Activated CD4-positive, alpha-beta T cell treated with anti-CD3 and anti-CD28 coated beads for 24 hours (primary cell): ENCODE measurements around the gene ERAP2.
"Not testable (repeated sequence)": the region's sequence is repeated elsewhere in the genome, so short reads cannot be mapped to it uniquely, and the experiment has no call there.

Experiments
- DNase-seq, 2 donors: peaks; one replicate each; pipeline ENCODE4 v3.0.0-alpha.2; 2020; ENCODE audit warnings: low read depth in 2 of 2

Gene ERAP2

DNA sequence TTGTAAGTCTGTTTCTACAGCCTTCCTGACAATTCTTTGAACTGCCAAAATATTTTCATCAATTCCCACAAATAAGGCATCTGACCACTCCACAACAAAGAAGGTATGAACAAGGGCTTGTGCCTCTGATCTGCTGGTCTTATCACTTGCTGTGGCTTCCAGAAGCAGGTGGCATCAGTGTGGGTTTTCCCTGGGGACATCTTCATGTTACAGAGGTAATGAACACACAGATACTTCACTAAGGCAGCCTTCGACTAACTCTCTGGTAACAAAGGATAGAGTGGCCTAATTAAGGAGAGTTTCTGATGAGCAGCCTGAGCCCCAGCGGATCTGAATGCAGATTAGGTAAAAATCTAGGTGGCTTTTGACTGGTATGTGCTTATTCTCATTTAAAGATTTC, 15.2 kb upstream of the ERAP2 start:
- no peak for DNase-seq

- no peak for DNase-seq
Measured at GRCh38 chr5:96863114-96863513, 13.2 kb upstream of the ERAP2 start.

DNA sequence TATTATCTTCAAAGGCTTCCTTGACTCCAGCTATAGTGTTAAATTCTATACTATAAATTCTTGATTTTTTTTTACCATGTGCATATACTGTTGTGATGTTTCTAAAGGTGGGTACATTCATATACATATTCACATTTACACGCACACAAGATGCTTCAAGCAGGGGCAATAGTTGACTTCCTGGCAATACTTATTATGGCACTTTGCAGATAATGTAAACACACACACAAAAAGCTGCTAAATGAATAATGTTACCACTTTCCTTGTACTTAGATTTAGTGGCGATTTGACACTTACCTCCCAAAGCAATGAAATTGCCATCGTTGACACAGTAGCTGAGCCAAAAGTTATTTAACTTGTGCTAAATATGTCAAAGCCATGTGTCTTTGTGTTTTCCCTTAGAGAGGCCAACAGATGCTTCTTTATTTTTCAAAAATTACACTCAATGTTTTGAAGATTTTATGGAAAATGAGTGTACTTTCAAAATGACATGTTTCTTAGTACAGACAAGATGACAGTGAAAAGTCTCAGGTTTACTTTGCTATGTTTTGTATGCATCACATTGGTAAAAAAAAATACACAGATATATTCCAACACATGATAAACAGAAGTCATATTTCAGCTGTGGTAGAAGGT, 12.2 kb upstream of the ERAP2 start:
- no peak for DNase-seq

- no peak for DNase-seq
Measured at GRCh38 chr5:96864922-96865530, 11.3 kb upstream of the ERAP2 start.

GRCh38 chr5:96868603-96869371, 7.5 kb upstream of the ERAP2 start:
- no peak for DNase-seq

DNA sequence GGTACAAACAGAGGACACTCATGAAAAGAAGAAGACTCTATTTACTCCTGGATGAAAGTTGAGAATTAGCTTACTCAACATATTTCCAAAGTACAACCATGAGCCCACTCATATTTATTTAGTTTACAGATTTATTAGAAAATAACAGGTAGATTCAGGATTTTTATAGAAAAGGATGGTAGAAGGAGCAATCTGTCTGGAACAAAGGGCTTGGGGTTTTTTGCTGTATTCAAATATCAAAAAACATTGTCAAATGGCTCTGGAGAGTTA, 7.0 kb upstream of the ERAP2 start:
- DNase-seq: no peak

- DNase-seq: no peak
Measured at GRCh38 chr5:96870094-96871026, 5.9 kb upstream of the ERAP2 start.

DNA sequence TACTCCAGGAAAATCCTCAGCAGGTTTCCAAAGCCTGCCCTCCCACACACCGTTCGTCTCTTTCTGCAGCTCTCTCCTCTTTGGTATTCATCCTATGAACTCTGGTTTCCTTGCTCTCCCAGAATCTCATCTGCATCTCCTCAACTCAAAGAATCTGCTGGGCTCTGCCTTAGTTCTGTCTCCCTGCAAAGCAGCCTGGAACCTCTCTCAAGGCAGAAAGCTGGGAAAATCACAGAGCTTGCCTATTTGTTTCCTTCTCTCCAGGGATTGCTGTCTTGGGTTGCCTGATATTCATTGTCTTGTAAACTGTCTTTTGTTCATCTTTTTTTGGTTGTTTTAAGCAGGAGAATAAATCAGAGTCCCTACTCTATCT, 5.3 kb upstream of the ERAP2 start:
- DNase-seq: no peak

- DNase-seq: no peak
Measured at GRCh38 chr5:96871686-96872085, 4.6 kb upstream of the ERAP2 start.

DNA sequence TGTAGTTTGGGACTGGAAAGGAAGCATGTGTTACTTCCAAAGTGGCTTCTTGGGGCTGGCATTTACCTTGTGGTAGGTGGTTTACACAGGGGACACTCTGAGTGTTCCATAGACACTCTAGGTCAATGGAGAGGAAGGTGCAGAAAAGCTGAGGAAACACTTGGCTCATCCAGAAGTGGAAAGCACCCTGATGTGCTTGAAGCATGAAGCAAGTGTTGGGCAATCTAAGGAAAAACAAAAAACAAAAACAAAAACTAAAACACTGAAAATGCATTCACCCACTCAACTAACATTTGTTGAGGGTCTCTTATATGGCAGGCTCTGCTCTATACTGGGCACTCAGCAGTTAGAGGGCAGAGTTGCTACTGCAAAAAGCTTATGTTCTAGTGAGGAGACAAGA, 2.9 kb upstream of the ERAP2 start:
- no peak for DNase-seq

GRCh38 chr5:96874631-96875030, 1.7 kb upstream of the ERAP2 start:
- no peak for DNase-seq

- DNase-seq: no peak
Measured at GRCh38 chr5:96875791-96876291, 459 bp upstream of the ERAP2 start.

GRCh38 chr5:96876977-96877469, 723 bp downstream of the ERAP2 start:
- not testable (repeated sequence) for DNase-seq

- no peak for DNase-seq
Measured at GRCh38 chr5:96879665-96880064, 3.4 kb downstream of the ERAP2 start.

DNA sequence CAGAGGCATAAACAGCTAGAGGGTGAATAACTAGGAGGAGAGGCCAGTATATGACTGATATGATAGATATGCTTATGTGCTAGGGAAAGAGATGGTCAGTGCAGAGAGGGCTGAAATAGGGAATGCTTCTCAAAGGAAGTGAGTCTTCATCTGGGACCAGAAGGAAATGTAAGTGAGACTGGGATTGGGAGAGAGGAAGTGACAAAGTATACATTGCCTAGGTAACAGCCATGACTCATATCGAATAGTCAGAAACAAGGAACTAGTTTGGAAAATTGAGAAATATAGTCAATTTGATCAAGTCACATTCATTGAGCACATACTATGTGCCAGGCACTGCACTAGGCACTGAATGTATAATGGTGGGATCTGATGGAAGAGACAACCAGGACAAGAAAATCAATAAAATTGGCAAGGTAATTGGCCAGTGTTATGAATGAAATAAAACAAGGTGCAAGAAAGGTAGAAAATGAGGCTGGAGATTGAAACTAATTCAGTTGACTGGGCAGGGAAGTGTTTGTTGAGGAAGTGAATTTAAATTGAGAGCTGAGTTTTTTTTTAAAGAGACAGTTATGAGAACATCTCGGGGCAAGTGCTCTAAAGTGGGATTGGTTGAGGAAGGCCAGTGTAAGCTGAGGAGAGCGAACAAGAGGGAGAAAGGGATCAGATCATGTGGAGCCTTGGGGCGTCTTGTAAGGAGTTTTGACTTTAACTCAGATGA, 4.3 kb downstream of the ERAP2 start:
- DNase-seq: no peak

- DNase-seq: no peak
Measured at GRCh38 chr5:96881511-96882115, 5.3 kb downstream of the ERAP2 start.

- no peak for DNase-seq
Measured at GRCh38 chr5:96883871-96884270, 7.6 kb downstream of the ERAP2 start.

DNA sequence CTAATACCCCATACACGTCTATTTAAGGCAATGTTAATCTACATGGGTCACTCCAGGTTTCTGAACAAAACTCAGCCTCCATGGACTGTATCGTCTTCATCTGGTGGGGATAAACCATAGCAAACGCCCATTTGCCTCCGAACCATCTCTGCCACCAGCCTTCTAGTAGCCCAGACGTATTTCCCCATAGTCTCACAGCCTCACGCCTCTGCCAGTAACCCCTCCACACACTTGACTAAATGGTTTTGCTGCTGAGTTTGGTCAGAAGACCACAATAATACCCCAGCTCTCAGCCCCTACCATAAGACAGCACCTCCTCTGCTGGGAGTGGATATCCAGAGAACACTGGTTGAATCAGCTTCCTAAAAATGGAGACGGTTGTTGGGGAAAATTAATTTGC, 8.7 kb downstream of the ERAP2 start:
- DNase-seq: no peak

GRCh38 chr5:96885518-96886338, 9.4 kb downstream of the ERAP2 start:
- DNase-seq: no peak

DNA sequence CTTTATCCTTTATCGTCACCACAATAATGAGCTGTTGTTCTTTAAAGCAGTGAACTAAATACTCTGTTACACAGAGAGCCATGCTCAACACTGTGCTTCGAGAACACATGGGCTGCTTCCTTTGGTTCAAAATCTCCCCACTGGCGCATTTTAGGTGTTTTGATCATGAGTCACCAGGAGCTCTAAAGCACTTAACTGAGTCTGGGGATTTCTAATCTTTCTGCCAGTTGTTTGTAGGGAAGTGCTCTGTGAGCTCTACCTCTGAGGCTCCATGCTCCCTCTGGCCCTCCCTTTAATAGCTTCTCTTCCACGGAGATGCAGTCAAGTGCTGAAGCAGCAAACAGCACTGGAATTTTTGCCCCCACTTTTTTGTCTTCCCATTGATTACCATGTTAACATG, 17.0 kb downstream of the ERAP2 start:
- DNase-seq: no peak
